Measurements from ENCODE around the gene HECTD2.
"Not testable (repeated sequence)": the region's sequence is repeated elsewhere in the genome, so short reads cannot be mapped to it uniquely, and the experiment has no call there.

The HECTD2 gene

DNA sequence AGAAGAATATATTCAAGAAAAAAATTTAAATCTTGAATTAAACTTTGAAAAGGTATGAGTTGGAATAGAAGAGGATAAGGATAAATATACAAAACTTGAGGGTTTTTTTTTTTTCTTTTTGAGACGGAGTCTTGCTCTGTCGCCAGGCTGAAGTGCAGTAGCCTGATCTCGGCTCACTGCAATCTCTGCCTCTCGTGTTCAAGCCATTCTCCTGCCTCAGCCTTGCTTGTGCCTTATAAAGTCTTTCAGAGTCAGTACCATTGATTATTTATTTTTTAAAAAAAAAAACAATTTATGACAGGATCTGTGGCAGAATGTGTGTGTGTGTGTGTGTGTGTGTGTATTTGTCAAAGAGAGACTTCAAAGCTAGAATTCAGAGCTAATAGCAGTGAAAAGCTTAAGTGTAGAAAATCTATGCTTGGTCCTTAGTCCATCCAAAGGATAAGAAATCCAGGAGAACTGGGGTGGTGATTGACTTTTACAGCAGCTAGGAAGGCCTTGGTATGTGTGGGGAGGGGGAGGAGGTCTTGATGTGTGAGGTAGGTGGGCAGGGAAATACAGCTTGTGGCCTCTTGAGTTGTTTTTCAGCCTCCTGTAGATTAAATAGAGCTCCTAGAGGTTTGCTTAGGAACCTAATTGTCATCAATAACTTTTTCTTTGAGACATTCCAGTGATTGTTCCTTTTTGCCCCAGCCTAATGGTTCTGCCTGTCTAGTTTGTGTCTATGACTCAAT, 2.4 kb downstream of the HECTD2 start:
- DNase-seq = no peak

DNA sequence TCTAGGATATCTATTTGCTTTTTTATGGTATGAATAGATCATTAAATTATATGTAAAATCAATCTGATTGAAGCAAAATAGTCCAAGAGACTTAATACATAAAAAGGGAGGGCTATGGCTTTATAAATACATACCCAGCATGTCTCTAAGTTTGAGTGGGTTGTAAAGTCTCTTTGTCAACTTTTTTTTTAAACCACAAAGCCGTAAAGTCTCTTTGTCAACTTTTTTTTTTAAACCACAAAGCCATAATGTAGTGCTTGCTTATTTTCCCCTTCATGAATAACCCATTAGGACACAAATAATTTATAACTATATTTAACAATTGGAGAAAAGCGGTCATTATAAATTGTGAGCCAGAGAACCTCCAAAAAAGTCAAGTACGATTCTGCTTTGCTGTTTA, 5.7 kb downstream of the HECTD2 start:
- peak in 2 of 4 experiments; percentile 41 to 44 for DNase-seq

DNA sequence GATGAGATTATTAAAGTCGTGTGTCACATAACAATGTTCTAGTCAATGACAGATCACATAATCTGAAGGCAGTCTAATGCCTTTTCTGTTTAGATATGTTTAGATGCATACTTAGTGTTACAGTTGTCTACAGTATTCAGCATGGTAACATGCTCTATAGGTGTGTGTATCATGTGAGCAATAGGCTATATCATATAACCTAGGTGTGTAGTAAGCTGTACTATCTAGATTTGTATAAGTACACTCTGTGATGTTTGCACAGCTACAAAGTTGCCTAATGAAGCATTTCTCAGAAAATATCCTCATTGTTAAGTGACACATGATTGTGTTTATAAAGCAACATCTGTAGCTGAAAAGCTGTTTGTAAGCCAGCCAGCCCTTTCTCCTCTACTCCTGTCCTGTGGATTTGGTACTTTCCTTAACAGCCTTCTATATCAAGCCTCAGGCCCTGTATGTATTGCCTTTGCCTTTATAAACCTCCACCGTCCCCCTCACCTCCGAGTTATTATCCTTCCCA, 6.3 kb downstream of the HECTD2 start:
- DNase-seq = no peak

DNA sequence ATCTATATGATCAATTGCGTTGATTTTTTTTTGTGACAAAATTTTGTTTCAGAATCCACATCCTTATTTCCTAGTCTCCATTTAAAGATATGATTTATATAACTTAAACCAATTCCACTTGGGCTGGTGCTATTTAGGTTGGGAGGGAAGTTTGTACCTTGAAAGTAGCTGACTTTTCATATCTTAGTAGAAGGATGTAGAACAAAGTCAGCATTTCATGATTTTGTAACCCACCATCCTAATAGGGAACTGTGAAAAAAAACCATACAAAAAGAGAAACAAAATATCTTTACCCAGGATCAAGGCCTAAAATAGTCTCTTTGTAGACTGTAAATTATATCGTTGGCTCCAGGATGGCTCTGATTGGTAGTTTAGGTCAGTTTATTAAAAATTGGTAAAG, 8.3 kb downstream of the HECTD2 start:
- DNase-seq = peak; percentile 28 to 86 (median 60)

DNA sequence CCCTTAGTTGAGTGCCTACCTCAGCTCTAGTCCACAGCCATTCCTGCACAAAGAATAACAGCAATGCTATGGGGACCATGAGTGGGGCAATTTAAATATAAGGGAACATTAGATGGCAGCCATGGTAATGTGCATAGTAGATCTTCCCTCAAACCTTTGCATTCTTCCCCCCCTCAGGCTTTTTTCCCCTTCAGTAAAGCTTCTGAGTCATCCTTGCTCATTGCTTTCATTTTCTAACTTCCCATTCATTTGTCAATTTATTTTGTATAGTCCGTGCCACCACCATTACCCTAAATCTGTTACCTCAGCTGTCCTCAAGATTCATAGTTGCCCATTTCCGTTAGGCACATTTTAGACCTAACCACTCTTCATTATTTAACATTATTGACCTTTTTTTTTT, 10.7 kb downstream of the HECTD2 start:
- DNase-seq = peak in 2 of 4 experiments; percentile 31

DNA sequence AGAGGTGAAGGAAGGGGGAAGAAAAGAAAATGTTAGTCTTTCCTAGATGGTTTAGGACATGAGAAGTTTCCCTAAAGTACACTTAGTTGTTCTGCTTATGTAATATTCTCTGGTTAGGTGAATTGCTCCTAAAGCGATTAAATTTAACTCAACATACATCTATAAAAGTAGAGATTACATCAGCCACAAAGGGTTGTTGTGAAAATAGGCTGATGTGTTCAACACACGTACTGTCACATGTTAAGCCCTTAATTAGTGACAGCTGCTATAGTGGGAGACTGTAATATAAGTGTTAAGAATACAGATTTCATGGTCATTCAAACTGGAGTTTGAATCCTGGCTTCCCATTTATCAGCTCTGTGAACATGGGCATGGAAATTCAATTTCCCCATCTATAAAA, 12.8 kb downstream of the HECTD2 start:
- DNase-seq = peak in 1 of 4 experiments; percentile 9

DNA sequence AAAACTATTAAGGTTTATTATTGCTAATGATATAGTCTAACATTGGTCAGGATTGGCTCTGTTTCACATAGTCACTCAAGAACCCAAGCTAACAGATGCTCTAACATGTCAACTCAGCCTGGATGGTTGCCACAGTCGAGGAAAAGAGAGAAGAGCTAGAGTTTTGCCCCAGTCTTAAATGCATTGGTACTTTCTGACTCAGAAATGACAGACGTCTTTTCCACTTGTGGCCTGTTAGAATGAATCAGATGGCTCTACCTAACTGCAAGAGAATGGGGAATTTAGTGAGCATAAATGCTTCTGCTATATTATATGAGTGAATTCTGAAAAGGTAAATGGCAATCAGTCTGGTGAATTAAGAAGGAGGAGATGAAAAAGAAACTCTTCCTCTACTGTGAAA, 13.9 kb downstream of the HECTD2 start:
- no peak for DNase-seq

DNA sequence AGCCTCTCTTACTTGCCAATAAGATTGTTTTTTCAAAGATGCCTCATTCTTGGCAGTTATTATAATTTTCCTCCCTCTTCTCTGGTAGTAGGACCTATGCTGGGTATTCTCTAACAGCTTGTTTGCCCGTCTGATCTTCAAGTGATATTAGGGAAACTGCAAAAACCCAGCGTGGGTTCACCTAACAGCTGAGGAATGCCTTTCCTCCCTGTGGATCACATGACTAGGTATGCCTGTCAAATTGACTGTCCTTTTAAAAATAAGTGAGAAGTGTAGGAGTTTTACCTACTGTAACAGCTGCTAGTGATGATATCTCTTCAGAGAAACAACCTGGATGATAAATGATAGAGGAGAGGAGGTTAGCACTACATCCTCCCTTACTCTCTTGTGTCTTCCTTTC, 22.0 kb downstream of the HECTD2 start:
- no peak for DNase-seq

DNA sequence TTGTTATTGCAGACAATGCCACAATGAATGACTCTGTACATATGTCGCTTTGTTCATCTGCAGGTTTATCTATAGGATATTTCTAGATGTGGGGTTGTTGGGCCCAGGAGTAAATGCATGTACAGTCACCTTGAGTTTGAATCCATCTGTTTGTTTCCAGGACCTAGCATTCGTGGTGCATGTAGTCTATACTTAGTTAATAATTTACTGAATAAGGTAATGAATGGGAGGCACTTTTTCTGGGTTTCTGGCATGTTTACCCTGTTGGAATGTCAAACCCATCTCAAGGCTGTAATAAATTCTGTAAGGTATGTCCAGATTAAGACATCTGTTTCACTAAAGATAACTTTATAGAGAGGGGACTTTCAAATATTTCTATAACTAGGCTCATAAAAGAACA, 23.5 kb downstream of the HECTD2 start:
- DNase-seq = no peak

DNA sequence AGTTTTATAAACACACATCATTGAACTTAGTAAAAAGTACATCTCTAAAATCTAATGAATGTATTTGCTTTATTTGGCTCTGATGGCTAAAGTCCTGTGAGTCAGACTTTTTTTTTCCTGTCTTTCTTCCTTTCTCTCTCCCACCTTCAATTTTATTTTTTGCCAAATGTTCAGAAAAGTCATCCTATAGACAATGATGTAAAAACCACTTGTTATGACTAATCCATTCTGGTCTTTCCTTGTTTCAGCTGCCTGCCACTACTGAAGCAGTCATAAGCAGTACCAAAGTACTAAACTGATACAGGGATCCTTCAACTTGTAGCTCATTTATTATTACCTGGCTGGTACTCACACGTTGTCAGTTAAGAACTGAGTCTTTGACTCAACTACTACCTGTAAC, 23.9 kb downstream of the HECTD2 start:
- no peak for DNase-seq

DNA sequence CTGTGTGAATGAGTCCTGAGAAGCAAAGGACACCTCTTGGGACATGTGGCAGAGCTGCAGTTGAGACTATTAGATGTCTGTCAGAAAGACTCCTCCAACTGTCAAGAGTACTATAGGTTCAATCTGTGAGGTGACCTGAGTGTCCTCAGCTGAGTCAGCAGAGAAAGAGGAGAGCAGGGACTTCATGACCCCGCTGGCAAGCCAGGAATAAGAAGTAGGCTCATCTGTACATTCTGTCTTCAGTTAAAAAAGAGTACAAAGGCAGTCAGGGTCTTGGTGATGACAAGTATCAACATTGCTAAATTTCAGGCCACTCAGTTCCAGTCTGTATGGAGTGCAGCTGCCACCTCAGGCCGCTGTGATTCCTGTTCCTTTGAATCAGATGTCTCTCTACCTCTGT, 25.1 kb downstream of the HECTD2 start:
- peak in 1 of 4 experiments; percentile 8 for DNase-seq

DNA sequence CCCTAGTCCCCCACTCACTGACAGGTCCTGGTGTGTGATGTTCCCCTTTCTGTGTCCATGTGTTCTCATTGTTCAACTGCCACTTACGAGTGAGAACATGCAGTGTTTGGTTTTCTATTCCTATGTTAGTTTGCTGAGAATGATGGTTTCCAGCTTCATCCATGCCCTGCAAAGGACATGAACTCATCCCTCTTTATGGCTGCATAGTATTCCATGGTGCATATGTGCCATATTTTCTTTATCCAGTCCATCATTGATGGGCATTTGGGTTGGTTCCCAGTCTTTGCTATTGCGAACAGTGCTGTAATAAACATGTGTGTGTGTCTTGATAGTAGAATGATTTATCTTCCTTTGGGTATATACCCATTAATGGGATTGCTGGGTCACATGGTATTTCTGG, 28.1 kb downstream of the HECTD2 start:
- not testable (repeated sequence) for DNase-seq

DNA sequence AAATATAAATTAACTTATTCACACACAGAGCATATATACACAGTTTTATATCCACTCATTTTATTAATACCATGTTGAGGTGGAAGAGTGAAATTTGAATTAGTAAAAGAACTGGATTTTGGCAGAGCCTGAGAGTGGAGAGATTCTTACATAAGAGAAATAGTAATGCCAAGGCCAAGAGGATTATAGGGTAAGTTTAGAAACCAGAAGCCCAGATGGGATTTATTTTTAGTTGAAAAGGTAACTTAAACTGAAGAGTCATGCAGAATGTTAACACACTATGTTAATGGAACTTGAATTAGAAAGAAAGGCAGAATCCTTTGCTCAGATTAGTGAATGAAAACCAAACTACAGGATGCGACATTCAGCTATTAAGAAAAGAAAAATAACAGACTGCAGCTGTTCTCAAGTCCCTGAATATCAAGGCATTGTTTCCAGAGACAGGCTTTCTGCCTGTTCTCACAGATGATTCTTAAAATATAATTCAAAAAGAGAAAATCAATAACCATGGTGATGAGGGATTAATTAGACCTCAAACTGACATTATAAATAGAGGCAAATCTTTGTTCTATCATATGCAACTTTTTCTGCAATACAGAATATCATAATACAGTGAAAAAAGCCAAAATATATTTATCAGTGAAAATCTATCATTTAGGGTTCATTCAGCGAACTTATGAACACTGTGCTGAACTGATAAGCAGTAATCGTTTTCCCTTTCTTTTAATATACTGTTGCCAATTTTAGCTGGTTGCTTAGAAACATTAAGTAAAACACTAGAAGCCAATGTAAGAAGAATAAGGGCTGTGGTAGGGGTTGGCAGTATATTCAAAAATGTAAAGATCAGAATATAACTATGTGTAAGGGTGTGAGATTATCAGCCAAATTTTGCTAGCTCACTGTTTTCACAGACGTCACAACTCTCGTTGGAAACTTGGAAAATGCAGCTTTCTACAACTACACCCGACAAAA, 34.4 kb downstream of the HECTD2 start:
- no peak for DNase-seq

DNA sequence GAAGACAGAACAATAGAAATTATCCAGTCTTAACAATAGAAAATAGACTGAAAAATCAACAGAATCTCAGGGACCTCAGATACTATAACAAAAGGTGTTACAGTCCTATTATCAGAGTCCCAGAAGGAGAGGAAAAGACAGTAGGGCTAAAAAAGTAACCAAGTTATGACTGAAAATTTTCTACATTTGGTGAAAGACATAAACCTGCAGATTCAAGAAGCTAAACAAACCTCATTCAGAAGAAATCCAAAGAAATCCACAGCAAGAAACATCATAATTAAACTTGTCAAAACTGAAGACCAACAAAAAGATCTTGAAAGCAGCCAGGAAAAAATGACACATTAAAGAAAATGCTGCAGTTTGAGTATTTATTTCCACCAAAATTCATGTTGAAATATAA, 41.9 kb downstream of the HECTD2 start:
- DNase-seq = no peak

DNA sequence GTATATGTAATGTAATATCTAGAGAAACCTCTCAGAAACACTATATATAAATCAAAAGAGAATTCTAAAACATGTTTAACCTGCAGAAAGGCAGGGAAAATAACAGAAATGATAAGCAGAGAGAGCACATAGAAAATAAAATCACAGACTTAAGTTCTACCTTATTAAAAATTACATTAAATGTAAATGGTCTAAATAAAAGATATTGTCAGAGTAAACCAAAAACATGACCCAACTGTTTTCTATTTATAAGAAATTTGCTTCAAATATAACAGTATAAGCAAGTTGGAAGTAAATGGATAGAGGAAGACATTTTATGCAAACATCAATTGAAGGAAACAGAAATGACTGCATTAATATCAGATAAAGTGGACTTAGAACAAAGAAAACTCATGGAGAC, 43.4 kb downstream of the HECTD2 start:
- no peak for DNase-seq

DNA sequence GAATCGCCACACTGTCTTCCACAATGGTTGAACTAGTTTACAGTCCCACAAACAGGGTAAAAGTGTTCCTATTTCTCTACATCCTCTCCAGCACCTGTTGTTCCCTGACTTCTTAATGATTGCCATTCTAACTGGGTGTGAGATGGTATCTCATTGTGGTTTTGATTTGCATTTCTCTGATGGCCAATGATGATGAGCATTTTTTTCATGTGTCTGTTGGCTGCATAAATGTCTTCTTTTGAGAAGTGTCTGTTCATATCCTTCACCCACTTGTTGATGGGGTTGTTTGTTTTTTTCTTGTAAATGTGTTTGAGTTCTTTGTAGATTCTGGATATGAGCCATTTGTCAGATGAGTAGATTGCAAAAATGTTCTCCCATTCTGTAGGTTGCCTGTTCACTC, 45.0 kb downstream of the HECTD2 start:
- DNase-seq = not testable (repeated sequence)

DNA sequence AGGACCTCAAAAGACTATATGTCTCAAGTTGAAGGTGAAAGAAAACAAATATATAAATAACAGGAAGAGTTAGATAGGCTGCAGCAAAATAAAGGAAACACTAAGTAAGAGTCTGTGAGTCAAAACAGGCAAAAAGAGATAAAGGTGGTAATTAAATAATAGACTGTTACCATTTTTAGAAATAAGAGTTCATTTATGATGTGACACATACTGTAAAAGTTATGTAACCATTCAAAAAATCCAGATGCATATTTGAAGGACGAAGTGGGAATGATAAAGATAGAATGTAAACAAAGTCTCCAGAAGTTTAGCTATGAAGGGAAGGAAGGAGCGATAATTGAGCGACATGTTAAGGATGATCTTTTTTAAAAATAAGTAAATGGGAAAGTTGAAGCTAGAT, 50.5 kb downstream of the HECTD2 start:
- DNase-seq = no peak

DNA sequence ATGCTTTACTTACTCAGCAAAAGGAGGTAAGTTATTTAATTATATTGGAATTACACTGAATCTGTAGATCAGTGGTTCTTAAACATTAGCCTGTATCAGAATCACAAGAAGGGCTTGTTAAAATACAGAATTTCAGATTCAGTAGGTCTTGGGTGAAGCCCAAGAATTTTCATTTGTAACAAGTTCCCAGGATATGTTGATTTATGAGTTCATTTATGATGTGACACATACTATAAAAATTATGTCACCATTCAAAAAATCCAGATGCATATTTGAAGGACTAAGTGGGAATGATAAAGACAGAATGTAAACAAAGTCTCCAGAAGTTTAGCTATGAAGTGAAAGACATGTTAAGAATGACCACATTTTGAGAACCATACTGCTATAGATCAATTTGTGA, 52.3 kb downstream of the HECTD2 start:
- DNase-seq = no peak

DNA sequence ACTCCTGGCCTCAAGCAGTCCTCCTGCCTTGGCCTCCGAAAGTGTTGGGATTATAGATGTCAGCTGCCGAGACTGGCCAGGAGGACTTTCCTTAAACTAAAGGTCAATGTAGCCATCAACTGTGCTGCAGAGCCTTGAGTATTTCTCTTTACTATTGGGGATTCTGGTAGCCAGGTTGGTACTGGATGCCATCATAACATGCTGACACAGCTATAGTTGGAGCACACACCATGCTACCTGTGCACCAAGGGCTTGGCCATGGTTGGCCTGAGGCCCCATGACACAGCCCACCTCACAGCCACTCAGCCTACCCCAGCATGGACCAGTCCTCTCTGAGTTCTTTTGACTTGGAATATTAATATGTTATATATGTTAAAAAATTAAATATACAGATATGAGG, 54.4 kb downstream of the HECTD2 start:
- DNase-seq = no peak

DNA sequence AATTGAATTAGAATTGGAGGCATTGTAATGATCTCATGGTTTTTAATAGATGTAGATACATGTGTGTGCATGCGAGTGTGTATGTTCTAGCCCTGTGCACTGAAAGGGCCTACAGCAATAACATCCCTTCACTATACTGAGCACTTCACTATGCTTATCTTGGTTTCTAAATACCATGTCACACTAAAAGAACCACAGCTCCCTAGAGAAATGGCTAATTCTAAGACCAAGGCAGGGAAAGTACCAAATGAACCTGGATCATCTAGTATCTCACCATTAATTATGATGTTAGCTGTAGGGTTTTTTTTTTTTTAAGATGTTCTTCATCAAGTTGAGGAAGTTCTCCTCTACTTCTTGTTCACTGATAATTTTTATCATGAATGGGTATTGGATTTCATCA, 55.1 kb downstream of the HECTD2 start:
- DNase-seq = no peak

DNA sequence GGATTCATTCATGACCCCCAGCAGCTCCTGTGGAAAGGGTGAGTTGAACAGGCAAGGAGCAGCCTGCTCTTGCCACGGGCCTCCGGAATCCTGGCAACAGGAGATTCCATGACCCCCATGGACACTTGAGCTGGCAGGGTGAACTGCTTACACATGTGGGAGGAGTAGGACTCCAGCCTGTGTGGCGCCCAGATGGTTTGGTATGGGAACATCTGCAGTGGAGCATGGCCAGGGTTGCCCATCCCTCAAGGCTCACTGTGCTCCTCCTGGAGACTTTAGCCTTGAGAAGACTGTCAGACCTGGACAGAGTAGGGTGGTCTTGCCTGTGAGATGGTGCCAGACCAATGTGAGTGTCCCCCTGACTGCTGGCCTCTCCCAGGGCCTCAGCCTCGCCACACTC, 57.0 kb downstream of the HECTD2 start:
- no peak for DNase-seq

DNA sequence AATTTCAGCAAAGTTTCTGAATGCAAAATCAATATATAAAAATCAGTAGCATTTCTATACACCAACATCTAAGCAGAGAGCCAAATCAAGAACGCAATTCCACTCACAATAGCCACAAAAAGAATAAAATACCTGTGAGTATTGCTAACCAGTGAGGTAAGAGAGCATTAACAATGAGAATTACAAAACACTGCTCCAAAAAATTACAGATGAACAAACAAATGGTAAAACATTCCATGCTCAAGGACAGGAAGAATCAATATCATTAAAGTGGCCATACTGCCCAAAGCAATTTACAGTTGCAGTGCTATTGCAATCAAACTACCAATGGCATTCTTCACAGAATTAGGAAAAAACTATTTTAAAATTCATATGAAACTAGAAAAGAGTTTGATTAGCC, 61.5 kb downstream of the HECTD2 start:
- no peak for DNase-seq

DNA sequence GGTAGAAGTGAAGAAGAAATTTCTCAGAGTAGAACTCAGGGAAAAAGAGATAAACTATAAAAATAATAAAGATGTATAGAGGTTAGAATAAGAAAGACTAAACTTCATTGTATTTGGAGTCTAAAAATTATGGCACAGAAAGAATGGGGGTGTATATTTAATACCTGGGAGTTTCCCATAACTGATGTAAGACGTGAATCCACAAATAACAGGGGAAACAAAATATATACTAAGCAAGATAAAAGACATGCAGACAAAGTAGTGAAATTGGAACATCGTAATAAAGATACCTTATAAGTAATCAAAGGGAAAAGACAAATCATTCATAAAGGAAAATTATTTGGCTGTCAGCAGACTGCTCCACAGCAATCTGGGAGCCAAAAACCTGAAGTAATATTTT, 62.8 kb downstream of the HECTD2 start:
- no peak for DNase-seq

DNA sequence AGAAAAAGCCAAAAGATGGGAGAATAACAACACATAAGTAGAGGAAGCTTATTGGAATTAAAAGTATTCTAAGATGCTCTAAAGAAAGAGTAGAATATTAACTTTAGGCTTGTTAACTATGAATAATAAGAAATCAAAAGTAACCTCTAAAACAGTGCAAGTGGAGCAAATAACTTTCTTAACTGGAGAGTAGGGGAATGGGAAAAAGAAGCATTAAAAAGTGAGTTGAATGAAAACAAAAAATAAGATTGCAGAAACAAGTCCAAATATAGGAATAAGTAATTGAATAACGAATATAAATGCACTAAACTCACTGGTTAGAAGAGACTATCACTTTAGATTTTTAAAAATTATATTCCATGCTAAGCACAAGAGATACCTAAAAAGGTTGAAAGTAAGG, 63.9 kb downstream of the HECTD2 start:
- no peak for DNase-seq

Measured in suppressor macrophage (primary cell).